Common myeloid progenitor, CD34-positive (primary cell): Measurements from ENCODE around the gene CPNE4.

Source experiments
- CTCF ChIA-PET: fragments of 350-600 bp; sonication (Branson Sonifier 250); formaldehyde crosslinking; loops from one replicate; lab custom pipeline; 2021; ENCODE audit warnings: antibody characterized with exemption; lab: Charles Lee
- POLR2A ChIA-PET: fragments of 350-600 bp; sonication (Branson Sonifier 250); formaldehyde crosslinking; loops from one replicate; lab custom pipeline; 2021; ENCODE audit warnings: antibody characterized with exemption; lab: Charles Lee
- DNase-seq, 3 donors: peaks; one replicate each; pipeline versions ENCODE4 v3.0.0 to v3.0.0-alpha.2; 2013
- H3K27ac ChIP-seq, 2 experiments: 1 replicate in 1 of 2; 2 replicates in 1 of 2; pipeline ENCODE4 v1.7.0; 2013; ENCODE audit warnings: inconsistent platforms in 2 of 2, low read length in 2 of 2, mild to moderate bottlenecking in 2 of 2, low read depth in 1 of 2, moderate library complexity in 1 of 2; ENCODE audit not compliant: severe bottlenecking in 2 of 2, insufficient read depth in 1 of 2, poor library complexity in 1 of 2
- H3K27me3 ChIP-seq, 5 experiments: replicated peaks in 2 of 5; 1 replicate in 3 of 5; 2 replicates in 2 of 5; pipeline versions ENCODE4 v1.6.1 to v1.7.0; 2013; ENCODE audit warnings: low read length in 4 of 5, mild to moderate bottlenecking in 2 of 5, moderate library complexity in 2 of 5, inconsistent platforms in 1 of 5; ENCODE audit not compliant: insufficient read depth in 5 of 5, control insufficient read depth in 4 of 5
- H3K36me3 ChIP-seq, 4 experiments: 1 replicate in 2 of 4; 2 replicates in 2 of 4; pipeline versions ENCODE4 v1.6.1 to v1.7.0; 2013; ENCODE audit warnings: low read length in 3 of 4, control low read depth in 1 of 4, mild to moderate bottlenecking in 1 of 4; ENCODE audit not compliant: control insufficient read depth in 4 of 4, insufficient read depth in 4 of 4
- H3K4me1 ChIP-seq, 4 experiments: 1 replicate in 3 of 4; 2 replicates in 1 of 4; pipeline versions ENCODE4 v1.6.1 to v1.7.1; 2013; ENCODE audit warnings: low read length in 3 of 4, mild to moderate bottlenecking in 3 of 4, control low read depth in 1 of 4, inconsistent platforms in 1 of 4, moderate library complexity in 1 of 4; ENCODE audit not compliant: control insufficient read depth in 4 of 4, insufficient read depth in 4 of 4; ENCODE audit errors: control extremely low read depth in 1 of 4
- H3K4me3 ChIP-seq, 7 experiments: 1 replicate in 4 of 7; 2 replicates in 3 of 7; pipeline versions ENCODE4 v1.5.1 to v1.7.0; 2013; ENCODE audit warnings: mild to moderate bottlenecking in 7 of 7, low read length in 6 of 7, moderate library complexity in 6 of 7, inconsistent platforms in 2 of 7, low read depth in 2 of 7, control low read depth in 1 of 7; ENCODE audit not compliant: insufficient read depth in 4 of 7, control insufficient read depth in 1 of 7; ENCODE audit errors: extremely low read depth in 1 of 7
- H3K9me3 ChIP-seq, 5 experiments: 1 replicate in 4 of 5; 2 replicates in 1 of 5; pipeline versions ENCODE4 v1.6.1 to v1.7.1; 2013; ENCODE audit warnings: low read length in 4 of 5, mild to moderate bottlenecking in 2 of 5, inconsistent platforms in 1 of 5, low read depth in 1 of 5, moderate library complexity in 1 of 5; ENCODE audit not compliant: control insufficient read depth in 4 of 5, insufficient read depth in 2 of 5; ENCODE audit errors: control extremely low read depth in 1 of 5
- WGBS: methylation state at CpG from one replicate; pipeline ENCODE4 v1.1.5; 2013; ENCODE audit not compliant: insufficient coverage; 5-methylcytosine and 5-hydroxymethylcytosine counted together

Gene CPNE4

DNA sequence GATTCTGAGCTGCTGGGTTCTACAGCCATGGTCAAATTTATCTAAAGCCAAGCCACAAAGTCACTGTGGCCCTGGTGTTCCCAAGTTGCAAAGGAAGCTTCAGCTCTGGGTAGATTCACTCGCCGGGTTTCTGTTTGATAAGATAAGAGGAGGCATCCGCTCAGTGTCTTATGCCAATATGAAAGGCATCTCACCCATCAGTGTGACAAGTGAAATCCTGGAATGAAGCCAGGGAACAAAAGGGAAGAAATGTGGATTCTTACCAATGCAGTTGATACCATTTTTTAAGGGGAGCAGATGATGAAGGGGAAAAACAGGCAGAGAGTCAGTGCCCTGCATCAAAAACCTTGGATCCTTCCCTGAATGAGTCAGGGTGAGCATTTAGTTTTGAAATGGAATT is 2.8 kb upstream of the CPNE4 start:
- POLR2A ChIA-PET = no interaction called here
- Histone ChIP-seq H3K27me3 (peaks cover 5 to 41% (median 19%) of the 10 kb centered on the region in 5 experiments), H3K4me3 (no peak overlapping the region), H3K27ac (no peak overlapping the region), H3K9me3 (no peaks in the 10 kb centered on the region), H3K4me1 (peaks cover 0 to 13% (median 7%) of the 10 kb centered on the region in 4 experiments), H3K36me3 (no peaks in the 10 kb centered on the region)
- DNase-seq = no peak
- CTCF ChIA-PET = interaction anchor here (0.6 to 4.0 kb wide), 12 partner anchors 10 to 991 kb away, joined by 3 to 33 read pairs (median 4); no protein-coding TSS in a partner anchor
- 52% methylated on average over 3 of the region's 3 CpGs for WGBS

- H3K9me3 ChIP-seq = no peaks in the 10 kb centered on the region
- DNase-seq = no peak
- ChIA-PET CTCF (interaction anchor here (0.6 to 4.0 kb wide), 6 partner anchors 10 to 359 kb away, joined by 3 to 33 read pairs (median 6); no protein-coding TSS in a partner anchor), POLR2A (no interaction called here)
- H3K36me3 ChIP-seq = no peaks in the 10 kb centered on the region
- H3K27me3 ChIP-seq = peaks cover 8 to 46% (median 20%) of the 10 kb centered on the region in 5 experiments
- H3K4me3 ChIP-seq = no peak overlapping the region
- no peak overlapping the region for H3K27ac ChIP-seq
- 59% methylated on average over 3 of the region's 3 CpGs for WGBS
- peaks cover 0 to 13% (median 7%) of the 10 kb centered on the region in 4 experiments for H3K4me1 ChIP-seq
Measured at GRCh38 chr3:132037056-132037455, 2.2 kb upstream of the CPNE4 start.

DNA sequence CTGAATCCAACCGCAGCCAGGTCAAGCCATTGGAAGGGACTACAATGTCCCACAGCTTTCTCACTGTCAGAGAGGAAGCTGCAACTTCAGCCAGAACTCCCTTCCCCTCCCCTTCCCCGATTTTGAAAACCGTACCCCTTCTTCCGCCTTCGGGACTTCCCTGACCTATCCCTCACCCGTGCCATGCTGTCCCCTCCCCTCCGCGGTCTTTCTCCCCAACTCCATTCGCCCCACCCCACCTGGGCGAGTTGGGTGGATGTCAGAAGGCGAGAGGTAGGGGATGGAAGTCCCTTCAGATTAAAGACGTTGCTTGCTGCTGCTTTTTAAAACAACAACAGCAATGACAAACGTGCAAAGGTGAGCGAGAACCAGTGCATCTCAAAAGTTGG is 723 bp downstream of the CPNE4 start:
- ChIA-PET CTCF (interaction anchor here (0.7 to 1.6 kb wide), 5 partner anchors 9 to 804 kb away, joined by 3 to 5 read pairs (median 4); no protein-coding TSS in a partner anchor), POLR2A (no interaction called here)
- Histone ChIP-seq H3K27me3 (peaks cover 12 to 54% (median 21%) of the 10 kb centered on the region in 5 experiments), H3K4me3 (peak overlapping the region in 3 of 7 experiments; percentile 5 to 62 (median 61)), H3K36me3 (no peaks in the 10 kb centered on the region), H3K4me1 (peaks cover 0 to 13% (median 7%) of the 10 kb centered on the region in 4 experiments), H3K9me3 (no peaks in the 10 kb centered on the region), H3K27ac (no peak overlapping the region)
- DNase-seq = peak in 2 of 3 donors; percentile 12 to 17
- 0% methylated on average over 9 of the region's 14 CpGs for WGBS

DNA sequence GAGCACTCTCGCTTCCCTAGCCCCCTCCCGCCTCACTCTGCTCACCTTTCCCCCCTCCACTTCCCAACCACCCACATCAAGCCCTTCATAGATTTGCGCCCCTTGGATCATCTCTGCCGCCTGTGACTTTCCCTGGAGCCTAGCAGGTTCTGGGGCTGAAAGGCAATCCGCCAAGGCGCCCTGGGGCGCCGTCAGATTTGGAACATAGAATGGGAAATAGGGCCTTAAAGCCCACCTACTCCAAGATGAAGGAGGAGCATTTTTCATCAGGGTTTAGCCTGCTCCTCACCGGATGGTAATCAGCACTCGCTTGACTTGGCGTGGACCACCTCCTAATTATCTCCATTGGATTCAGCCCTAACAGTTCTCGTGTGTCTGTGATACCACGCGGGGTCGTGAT is 1.3 kb downstream of the CPNE4 start:
- CTCF ChIA-PET = interaction anchor here (0.7 to 0.8 kb wide), 2 partner anchors 13 to 22 kb away, joined by 3 read pairs; no protein-coding TSS in a partner anchor
- Histone ChIP-seq H3K4me3 (no peak overlapping the region), H3K36me3 (no peaks in the 10 kb centered on the region), H3K9me3 (no peaks in the 10 kb centered on the region), H3K4me1 (peaks cover 0 to 13% (median 7%) of the 10 kb centered on the region in 4 experiments), H3K27ac (no peak overlapping the region), H3K27me3 (peaks cover 12 to 53% (median 21%) of the 10 kb centered on the region in 5 experiments)
- DNase-seq = no peak
- WGBS = 11% methylated on average over 13 of the region's 15 CpGs
- POLR2A ChIA-PET = no interaction called here

DNA sequence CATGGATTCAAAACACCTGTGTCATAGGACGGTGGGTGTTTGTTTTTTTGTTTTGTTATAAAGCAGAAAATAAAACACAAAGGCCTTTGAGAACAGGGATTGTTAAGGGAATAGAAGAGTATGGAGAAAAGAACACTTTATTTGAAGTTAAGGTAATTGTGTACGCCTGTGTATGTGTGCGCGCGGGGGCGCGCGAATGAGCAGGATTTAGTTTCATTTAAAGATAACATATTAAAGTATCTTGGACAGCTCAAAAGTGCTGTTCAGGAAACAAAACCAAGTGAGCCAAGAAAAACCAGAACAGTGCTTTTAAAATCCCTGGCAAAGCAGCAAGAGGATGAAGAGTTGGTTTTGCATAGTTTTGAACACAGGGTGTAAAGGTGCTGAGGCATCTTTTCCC is 1.9 kb downstream of the CPNE4 start:
- Histone ChIP-seq H3K4me3 (no peak overlapping the region), H3K4me1 (peaks cover 0 to 13% (median 7%) of the 10 kb centered on the region in 4 experiments), H3K27ac (no peak overlapping the region), H3K36me3 (no peaks in the 10 kb centered on the region), H3K9me3 (no peaks in the 10 kb centered on the region), H3K27me3 (peaks cover 12 to 53% (median 21%) of the 10 kb centered on the region in 5 experiments)
- no peak for DNase-seq
- POLR2A ChIA-PET = no interaction called here
- 60% methylated on average over 1 of the region's 8 CpGs for whole genome bisulfite sequencing
- CTCF ChIA-PET = interaction anchor here (0.8 to 1.6 kb wide), 3 partner anchors 12 to 1001 kb away, joined by 3 to 5 read pairs (median 3); no protein-coding TSS in a partner anchor

GRCh38 chr3:132029182-132029902 is 5.5 kb downstream of the CPNE4 start:
- WGBS = 29% methylated on average over 11 of the region's 15 CpGs
- H3K27me3 ChIP-seq = peaks cover 10 to 44% (median 22%) of the 10 kb centered on the region in 5 experiments

DNA sequence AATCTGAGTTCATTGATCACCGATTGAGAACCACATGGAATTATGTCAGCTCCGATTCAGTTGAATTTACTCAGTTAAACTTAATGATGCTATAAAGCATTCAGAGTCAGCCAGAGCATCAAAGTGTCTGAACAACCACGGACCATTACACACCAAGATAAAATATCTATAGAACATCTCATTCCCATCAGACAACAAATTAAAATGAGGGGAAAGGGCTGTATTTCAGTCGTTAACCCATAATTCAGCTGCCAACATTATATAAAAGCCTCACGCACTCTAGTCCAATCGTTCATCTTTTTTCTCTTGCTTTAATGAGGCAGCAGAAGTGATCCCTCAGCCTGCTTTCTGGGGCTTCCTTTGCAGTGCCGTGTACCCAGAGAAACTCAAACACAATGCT is 11.9 kb downstream of the CPNE4 start:
- ChIA-PET CTCF (interaction anchor here (1.0 to 1.5 kb wide), 2 partner anchors 12 to 473 kb away, joined by 3 to 6 read pairs; partner anchors contain the start of gene CPNE4), POLR2A (no interaction called here)
- WGBS = 82% methylated on average over 3 of the region's 7 CpGs
- Histone ChIP-seq H3K27ac (no peak overlapping the region), H3K4me3 (no peak overlapping the region), H3K36me3 (no peaks in the 10 kb centered on the region), H3K9me3 (no peaks in the 10 kb centered on the region), H3K27me3 (peaks cover 0 to 46% (median 9%) of the 10 kb centered on the region in 5 experiments), H3K4me1 (no peaks in the 10 kb centered on the region)
- no peak for DNase-seq

More at GRCh38 chr3:132029182-132029902, 5.5 kb downstream of the CPNE4 start:
- DNase-seq = peak; percentile 75 to 82 (median 76)
- H3K36me3 ChIP-seq = no peaks in the 10 kb centered on the region
- H3K4me3 ChIP-seq = no peak overlapping the region
- ChIA-PET POLR2A (no interaction called here), CTCF (interaction anchor here (1.0 to 3.0 kb wide), 16 partner anchors 9 to 996 kb away, joined by 3 to 20 read pairs (median 4); no protein-coding TSS in a partner anchor)
- H3K4me1 ChIP-seq = peaks cover 0 to 8% (median 2%) of the 10 kb centered on the region in 4 experiments
- no peak overlapping the region for H3K27ac ChIP-seq
- H3K9me3 ChIP-seq = no peaks in the 10 kb centered on the region
